NCI-H1048 (cell line): ENCODE results near the gene TAF5L.
"Not testable (repeated sequence)": the region's sequence is repeated elsewhere in the genome, so short reads cannot be mapped to it uniquely, and the experiment has no call there.

Experiments
- DNase-seq: peaks from one replicate; lab custom pipeline; 2025; lab: John Stamatoyannopoulos, UW

TAF5L gene

DNA sequence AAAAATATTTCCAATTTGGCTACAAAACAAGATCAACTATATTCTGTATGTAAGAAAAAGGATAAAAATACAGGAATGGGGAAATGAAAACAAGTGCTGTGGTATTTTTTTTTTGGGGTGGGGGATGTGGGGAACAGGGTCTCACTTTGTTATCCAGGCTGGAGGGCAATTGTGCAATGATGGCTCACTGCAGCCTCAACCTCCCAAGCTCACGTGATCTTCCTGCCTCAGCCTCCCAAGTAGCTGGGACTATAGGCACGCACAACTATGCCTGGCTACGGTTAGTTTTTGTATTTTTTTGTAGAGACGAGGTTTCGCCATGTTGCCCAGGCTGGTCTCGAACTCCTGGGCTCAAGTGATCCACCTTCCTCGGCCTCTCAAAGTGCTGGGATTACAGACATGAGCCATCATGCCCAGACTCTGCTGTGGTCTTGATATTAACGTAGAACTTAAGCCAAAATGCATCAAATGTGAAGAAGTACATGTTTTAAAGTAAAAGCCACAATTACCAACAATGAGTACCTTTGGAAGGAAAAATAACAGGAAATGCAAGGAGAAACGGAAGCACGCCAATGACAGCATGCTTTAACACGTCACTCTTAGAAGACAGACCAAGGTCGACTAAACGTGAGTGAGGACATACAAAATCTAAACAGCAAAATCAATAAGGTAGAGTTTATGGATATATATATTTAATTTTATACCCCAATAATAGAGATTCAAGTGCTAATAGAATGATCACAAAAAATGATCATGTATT lies 58.6 kb downstream of the TAF5L start:
- no peak for DNase-seq

- DNase-seq, result no peak
Measured at GRCh38 chr1:229563701-229564100, 62.2 kb downstream of the TAF5L start.

DNA sequence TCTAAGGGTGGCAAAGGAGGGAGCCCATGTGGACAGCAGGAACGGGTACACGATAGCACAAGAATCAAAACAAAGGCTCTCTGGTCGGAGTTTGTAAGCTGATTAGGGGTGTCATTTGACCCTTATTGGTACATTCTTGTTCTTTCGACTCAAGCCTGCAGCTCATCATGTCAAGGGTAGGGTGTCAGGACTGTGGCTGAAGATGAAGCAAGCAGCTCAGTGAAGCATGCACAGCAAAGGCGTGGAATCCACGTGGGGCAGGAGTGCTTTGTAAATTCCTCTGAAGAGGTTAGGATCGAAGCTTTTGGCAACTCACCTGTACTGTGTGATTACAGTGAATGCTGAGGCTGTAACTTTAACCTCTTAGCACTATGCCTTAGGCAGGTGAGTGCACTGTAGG lies 62.7 kb downstream of the TAF5L start:
- no peak for DNase-seq

DNA sequence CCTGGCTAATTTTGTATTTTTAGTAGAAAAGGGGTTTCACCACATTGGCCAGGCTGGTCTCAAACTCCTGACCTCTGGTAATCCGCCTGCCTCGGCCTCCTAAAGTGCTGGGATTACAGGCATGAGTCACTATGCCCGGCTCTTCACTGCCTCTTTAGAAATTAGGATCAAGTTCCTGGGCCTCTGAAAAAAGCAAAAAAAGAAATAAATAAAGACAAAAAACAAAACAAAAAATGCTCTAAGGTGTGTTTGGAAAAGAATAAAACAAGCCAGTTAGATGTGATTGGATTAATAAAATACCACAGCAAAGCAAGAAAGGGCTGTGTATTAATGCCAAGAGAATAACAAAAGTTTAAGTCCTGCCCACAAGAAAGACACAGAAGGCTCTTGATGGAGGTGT lies 63.2 kb downstream of the TAF5L start:
- no peak for DNase-seq

GRCh38 chr1:229561141-229561540 lies 64.8 kb downstream of the TAF5L start:
- DNase-seq, result no peak

GRCh38 chr1:229560124-229560523 lies 65.8 kb downstream of the TAF5L start:
- DNase-seq, result not testable (repeated sequence)

- not testable (repeated sequence) for DNase-seq
Measured at GRCh38 chr1:229559336-229559801, 66.6 kb downstream of the TAF5L start.

- peak; percentile 100 for DNase-seq
Measured at GRCh38 chr1:229558460-229559335, 67.2 kb downstream of the TAF5L start, which contains the start of gene ABCB10. Gene ABCB10 (minus strand): TSS chr1:229558707. CDS start chr1:229558652, 55 bp downstream.

GRCh38 chr1:229557913-229558414 lies 68.0 kb downstream of the TAF5L start:
- DNase-seq, result no peak

- no peak for DNase-seq
Measured at GRCh38 chr1:229557200-229557850, 68.6 kb downstream of the TAF5L start.

DNA sequence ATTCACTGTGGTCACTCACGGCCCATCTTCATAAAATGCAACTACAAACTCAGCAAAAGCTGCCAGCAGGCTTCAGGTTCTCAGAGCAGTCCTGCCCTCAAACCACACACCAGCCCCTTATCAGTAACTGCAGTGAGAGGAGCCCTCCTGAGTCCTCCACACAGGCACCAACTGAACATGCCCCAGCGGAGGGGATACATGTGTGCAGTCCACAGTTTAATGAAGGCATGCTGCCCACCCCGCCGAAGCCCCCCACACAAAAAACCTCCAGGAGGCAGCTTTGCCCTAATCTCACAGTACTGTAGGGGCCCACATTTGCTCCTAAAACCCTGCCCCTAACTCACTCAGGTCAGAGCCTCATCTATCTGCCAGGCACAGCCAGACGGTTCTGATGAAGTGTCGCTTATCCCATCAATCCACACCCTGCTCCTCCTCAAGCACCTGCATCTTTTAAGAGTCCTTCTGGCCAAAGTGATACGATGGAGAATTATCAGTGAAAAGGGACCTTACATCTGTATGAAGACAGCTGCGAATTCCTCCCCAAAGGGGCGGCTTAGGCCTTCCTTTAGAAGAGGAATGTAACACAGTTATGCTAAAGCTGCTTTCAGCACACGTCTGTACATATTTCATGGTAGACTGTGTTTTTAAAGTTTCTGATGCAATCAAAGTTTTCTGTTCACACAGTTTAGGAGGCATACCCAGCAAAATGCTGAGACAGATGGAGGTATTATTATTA lies 70.9 kb downstream of the TAF5L start:
- DNase-seq, result no peak

GRCh38 chr1:229553621-229554130 lies 72.2 kb downstream of the TAF5L start:
- no peak for DNase-seq

- DNase-seq, result no peak
Measured at GRCh38 chr1:229552732-229553131, 73.2 kb downstream of the TAF5L start.

- DNase-seq, result no peak
Measured at GRCh38 chr1:229550812-229551567, 74.9 kb downstream of the TAF5L start.

- DNase-seq, result no peak
Measured at GRCh38 chr1:229547542-229547941, 78.4 kb downstream of the TAF5L start.

DNA sequence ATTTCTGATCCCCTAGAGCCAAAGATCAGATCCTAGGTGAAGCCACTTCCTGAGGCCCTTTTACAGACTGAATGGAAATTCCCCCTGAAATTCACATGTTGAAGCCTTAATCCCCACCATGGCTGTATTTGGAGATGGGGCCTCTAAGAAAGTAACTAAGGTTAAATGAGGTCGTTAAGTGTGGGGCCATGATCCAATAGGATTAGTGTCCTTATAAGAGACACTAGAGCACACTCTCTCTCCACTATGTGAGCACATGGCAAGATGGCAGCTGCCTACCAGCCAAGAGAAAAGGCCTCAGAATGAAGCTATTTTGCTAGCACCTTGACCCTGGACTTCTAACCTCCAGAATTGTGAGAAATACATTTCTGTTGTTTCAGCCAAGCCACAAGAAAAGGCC lies 81.3 kb downstream of the TAF5L start:
- DNase-seq, result no peak
